Esophagus squamous epithelium (tissue), 5 donors: Measurements from ENCODE around the gene OR51D1. TPM values are rescaled to one million over a fixed set of nuclear protein-coding genes. Genes with fewer than 3 reads are reported as not detected.

Experiments used
- DNase-seq: peaks from one replicate; lab custom pipeline; 2025; lab: John Stamatoyannopoulos, UW
- H3K27ac ChIP-seq, 4 donors: fragments of 200-600 bp; sonication (generic); one replicate each; pipeline ENCODE4 v1.5.1; 2016 to 2019; ENCODE audit warnings: mild to moderate bottlenecking in 1 of 4
- H3K27me3 ChIP-seq, 4 donors: fragments of 200-600 bp; sonication (generic); 1 replicate in 3 of 4; 2 replicates in 1 of 4; pipeline versions ENCODE4 v1.5.1 to v1.6.0; 2017 to 2021; ENCODE audit warnings: antibody characterized with exemption in 1 of 4
- H3K36me3 ChIP-seq, 3 donors: fragments of 200-600 bp; sonication (generic); one replicate each; pipeline ENCODE4 v1.5.1; 2016 to 2019
- H3K4me1 ChIP-seq, 3 donors: fragments of 200-600 bp; sonication (generic); one replicate each; pipeline ENCODE4 v1.5.1; 2017 to 2019
- H3K4me3 ChIP-seq, 4 donors: fragments of 200-600 bp; sonication (generic); 1 replicate in 3 of 4; 2 replicates in 1 of 4; pipeline ENCODE4 v1.5.1; 2016 to 2019; ENCODE audit warnings: mild to moderate bottlenecking in 2 of 4, moderate library complexity in 1 of 4
- H3K9me3 ChIP-seq, 3 donors: fragments of 200-600 bp; sonication (generic); one replicate each; pipeline ENCODE4 v1.5.1; 2016 to 2019
- CTCF ChIP-seq, 6 experiments: fragments of 450-650 bp in 4 of 6; fragments of 200-600 bp in 2 of 6; sonication (generic) in 2 of 6; IDR thresholded peaks; one replicate each; pipeline ENCODE4 v1.5.1; 2016 to 2019; ENCODE audit warnings: antibody characterized with exemption in 6 of 6, mild to moderate bottlenecking in 4 of 6, moderate library complexity in 4 of 6
- POLR2A ChIP-seq, 4 donors: fragments of 450-650 bp; IDR thresholded peaks; one replicate each; pipeline ENCODE4 v1.6.1; 2017; ENCODE audit warnings: antibody characterized with exemption in 4 of 4, mild to moderate bottlenecking in 4 of 4, moderate library complexity in 3 of 4
- WGBS, 2 donors: methylation state at CpG; one replicate each; pipeline ENCODE4 v1.1.5; 2018; 5-methylcytosine and 5-hydroxymethylcytosine counted together
- intact Hi-C: fragments of 100-400 bp; cut with DNase I; formaldehyde crosslinking; loops from one replicate; pipeline ENCODE4 v1.15.0; 2022
- total RNA-seq, 4 donors: library from RNA; depleted of rRNA; stranded (reverse); fragments of >200 nt; gene quantifications; one replicate each; pipeline ENCODE4 v1.1.0, GENCODE V29; 2016
- donor health status: DM: yes; HTN: yes; CAD: no.

OR51D1 gene
- total RNA-seq, 4 donors from 2014 or later = not detected

- 47 to 54% methylated on average over 2 of the region's 2 CpGs for WGBS, 2 donors
- no peaks in the 10 kb centered on the region for H3K36me3 ChIP-seq
- no peaks in the 10 kb centered on the region for H3K9me3 ChIP-seq
- no peaks in the 10 kb centered on the region for H3K4me1 ChIP-seq
- no peak overlapping the region for H3K27ac ChIP-seq
- DNase-seq = no peak
- no peak overlapping the region for H3K4me3 ChIP-seq
- intact Hi-C loops = no loop called here
- TF ChIP-seq CTCF (IDR thresholded peaks at IDR 0.05) (no peak), POLR2A (IDR thresholded peaks at IDR 0.05) (no peak)
- no peaks in the 10 kb centered on the region for H3K27me3 ChIP-seq
These were observed 45.5 kb downstream of the OR51D1 start for GRCh38 chr11:4682623-4683419.

GRCh38 chr11:4684631-4685285, 47.5 kb downstream of the OR51D1 start:
- no peaks in the 10 kb centered on the region for H3K36me3 ChIP-seq
- H3K4me3 ChIP-seq = no peak overlapping the region
- H3K9me3 ChIP-seq = no peaks in the 10 kb centered on the region
- TF ChIP-seq CTCF (IDR thresholded peaks at IDR 0.05) = no peak
- TF ChIP-seq POLR2A (IDR thresholded peaks at IDR 0.05) = no peak
- no peaks in the 10 kb centered on the region for H3K4me1 ChIP-seq
- intact Hi-C loops = no loop called here
- no peak overlapping the region for H3K27ac ChIP-seq
- no peak for DNase-seq
- 54 to 73% methylated on average over 3 of the region's 3 CpGs for WGBS, 2 donors
- H3K27me3 ChIP-seq = no peaks in the 10 kb centered on the region

Other genes starting within 250 kb of the OR51D1 start
- 10 to 100 TPM in 2 of 4 donors, 1 to 10 TPM in 2; 7.5 to 15.9 (median 10.1) TPM for gene TRIM21, start 243.8 kb upstream of the OR51D1 start, total RNA-seq
- gene OR52K2, start 188.2 kb upstream of the OR51D1 start, total RNA-seq = not detected
- not detected for gene OR52K1, start 154.8 kb upstream of the OR51D1 start, total RNA-seq
- not detected for gene OR52M1, start 92.3 kb upstream of the OR51D1 start, total RNA-seq
- gene OR52I2, start 55.7 kb upstream of the OR51D1 start, total RNA-seq = not detected
- gene OR52I1, start 43.4 kb upstream of the OR51D1 start, total RNA-seq = not detected
- 10 to 100 TPM in 2 of 4 donors, 1 to 10 TPM in 2; 6.2 to 12.1 (median 10.0) TPM for gene TRIM68, start 29.2 kb upstream of the OR51D1 start, total RNA-seq
- under 1 TPM in 1 of 4 donors, not detected in 3; 0.12 TPM for gene OR51E1, start 6.5 kb downstream of the OR51D1 start, total RNA-seq
- gene OR51E2, start 60.4 kb downstream of the OR51D1 start, total RNA-seq = under 1 TPM in 1 of 4 donors, not detected in 3; 0.21 TPM
- not detected for gene MMP26, start 67.3 kb downstream of the OR51D1 start, total RNA-seq
- not detected for gene OR51F1, start 132.5 kb downstream of the OR51D1 start, total RNA-seq
- gene OR52R1, start 166.9 kb downstream of the OR51D1 start, total RNA-seq = not detected
- gene OR51F2, start 183.8 kb downstream of the OR51D1 start, total RNA-seq = not detected
- gene OR51S1, start 211.7 kb downstream of the OR51D1 start, total RNA-seq = not detected
- gene OR51T1, start 244.4 kb downstream of the OR51D1 start, total RNA-seq = not detected